HG03280 (cell line): ENCODE measurements around the gene ANTXRL.
"Not testable (repeated sequence)": the region's sequence is repeated elsewhere in the genome, so short reads cannot be mapped to it uniquely, and the experiment has no call there.

Source experiments
- ATAC-seq: cut with Tn5 transposase; IDR thresholded peaks from one replicate; pipeline ENCODE4 v1.9.1; 2021; ENCODE audit warnings: mild to moderate bottlenecking, moderate library complexity; ENCODE audit not compliant: unreplicated experiment

Gene ANTXRL

GRCh38 chr10:46272863-46273415, 13.9 kb upstream of the ANTXRL start:
- no peak for ATAC-seq

- ATAC-seq: no peak
Observed at GRCh38 chr10:46273506-46274477, 13.0 kb upstream of the ANTXRL start.

GRCh38 chr10:46277840-46278239, 9.0 kb upstream of the ANTXRL start:
- no peak for ATAC-seq

- not testable (repeated sequence) for ATAC-seq
Observed at GRCh38 chr10:46282421-46282831, 4.4 kb upstream of the ANTXRL start.

- no peak for ATAC-seq
Observed at GRCh38 chr10:46282842-46283574, 3.8 kb upstream of the ANTXRL start.

GRCh38 chr10:46283580-46284285, 3.1 kb upstream of the ANTXRL start:
- ATAC-seq: no peak

GRCh38 chr10:46284286-46285229, 2.2 kb upstream of the ANTXRL start:
- ATAC-seq: peak; percentile 92

GRCh38 chr10:46285300-46285699, 1.5 kb upstream of the ANTXRL start:
- no peak for ATAC-seq

- ATAC-seq: no peak
Observed at GRCh38 chr10:46285966-46286620, 704 bp upstream of the ANTXRL start.

- no peak for ATAC-seq
Observed at GRCh38 chr10:46287846-46288477, 1.2 kb downstream of the ANTXRL start.

- ATAC-seq: no peak
Observed at GRCh38 chr10:46288601-46289206, 1.9 kb downstream of the ANTXRL start.

- ATAC-seq: no peak
Observed at GRCh38 chr10:46289209-46289810, 2.5 kb downstream of the ANTXRL start.

GRCh38 chr10:46290101-46290886, 3.5 kb downstream of the ANTXRL start:
- ATAC-seq: no peak

GRCh38 chr10:46291817-46292572, 5.2 kb downstream of the ANTXRL start:
- no peak for ATAC-seq

GRCh38 chr10:46292573-46293023, 5.8 kb downstream of the ANTXRL start:
- no peak for ATAC-seq

- ATAC-seq: no peak
Observed at GRCh38 chr10:46293228-46293627, 6.4 kb downstream of the ANTXRL start.
